Endodermal cell (in vitro differentiated cells): ENCODE data around the gene FRY. TPM values are rescaled to one million over a fixed set of nuclear protein-coding genes. Genes with fewer than 3 reads are reported as not detected.
"Not testable (repeated sequence)": the region's sequence is repeated elsewhere in the genome, so short reads cannot be mapped to it uniquely, and the experiment has no call there.

ENCODE experiments used
- DNase-seq: peaks from one replicate; pipeline ENCODE4 v3.0.0-alpha.2; 2017
- H3K27ac ChIP-seq: 2 replicates; pipeline ENCODE4 v1.5.1; 2013; ENCODE audit warnings: mild to moderate bottlenecking, low read depth, low read length, moderate library complexity
- H3K27me3 ChIP-seq: 2 replicates; pipeline ENCODE4 v1.6.1; 2013; ENCODE audit warnings: mild to moderate bottlenecking, low read length, moderate library complexity; ENCODE audit not compliant: insufficient read depth, control insufficient read depth, poor library complexity, severe bottlenecking
- H3K36me3 ChIP-seq: 2 replicates; pipeline ENCODE4 v1.7.0; 2013; ENCODE audit warnings: mild to moderate bottlenecking, low read length, moderate library complexity; ENCODE audit not compliant: control insufficient read depth, insufficient read depth
- H3K4me1 ChIP-seq: one replicate; pipeline ENCODE4 v1.7.0; 2013; ENCODE audit warnings: low read length; ENCODE audit not compliant: control insufficient read depth, insufficient read depth
- H3K4me3 ChIP-seq: 2 replicates; pipeline ENCODE4 v1.5.1; 2013; ENCODE audit warnings: mild to moderate bottlenecking, low read length, moderate library complexity
- H3K9ac ChIP-seq: 2 replicates; pipeline ENCODE4 v1.6.1; 2013; ENCODE audit warnings: mild to moderate bottlenecking, low read length, moderate library complexity; ENCODE audit not compliant: poor library complexity, severe bottlenecking; ENCODE audit errors: extremely low read depth
- H3K9me3 ChIP-seq: 2 replicates; pipeline ENCODE4 v1.6.1; 2013; ENCODE audit warnings: mild to moderate bottlenecking, low read length, moderate library complexity; ENCODE audit not compliant: control insufficient read depth
- H3K27ac Mint-ChIP-seq: 2 replicates; pipeline ENCODE4 v1.8.0; 2020; ENCODE audit warnings: mixed read lengths
- H3K27me3 Mint-ChIP-seq: 2 replicates; pipeline ENCODE4 v1.8.0; 2021; ENCODE audit warnings: mild to moderate bottlenecking, mixed read lengths; ENCODE audit not compliant: insufficient read depth
- H3K36me3 Mint-ChIP-seq: 2 replicates; pipeline ENCODE4 v1.8.0; 2020; ENCODE audit warnings: low read depth, mixed read lengths
- H3K4me1 Mint-ChIP-seq: 2 replicates; pipeline ENCODE4 v1.8.0; 2020; ENCODE audit warnings: mixed read lengths
- H3K4me3 Mint-ChIP-seq: 2 replicates; pipeline ENCODE4 v1.8.0; 2020; ENCODE audit warnings: mild to moderate bottlenecking, moderate library complexity, mixed read lengths
- H3K9me3 Mint-ChIP-seq: 2 replicates; pipeline ENCODE4 v1.8.0; 2020; ENCODE audit warnings: mild to moderate bottlenecking, mixed read lengths
- WGBS, 2 experiments: methylation state at CpG; one replicate each; pipeline versions ENCODE4 v1.1.5 to v1.1.7; 2013; ENCODE audit warnings: missing lambda C conversion rate in 2 of 2, mixed read lengths in 1 of 2; ENCODE audit not compliant: insufficient coverage in 1 of 2, insufficient read length in 1 of 2; 5-methylcytosine and 5-hydroxymethylcytosine counted together
- long read RNA-seq, 4 experiments: library from polyadenylated mRNA in 2 of 4; library from RNA in 1 of 4; library from capped mRNA in 1 of 4; stranded (forward) in 3 of 4; unstranded in 1 of 4; transcript quantifications; one replicate each; pipeline ENCODE4 v2.0.0, GENCODE V29; 2020 to 2021; ENCODE audit warnings: inconsistent platforms in 1 of 4
- polyA plus RNA-seq, 2 experiments: library from polyadenylated mRNA; stranded (reverse); fragments of 50-300 nt; gene quantifications; one replicate each; pipeline ENCODE4 v1.2.3, GENCODE V29; 2013
- total RNA-seq, 2 donors: library from RNA; stranded (reverse); fragmentation: NEBNext Ultra II Directional in 1 of 2; extraction: Animal tissue kit (Norgen Biotek cat#: 25700) in 1 of 2; gene quantifications; 2 replicates in 1 of 2; 3 replicates in 1 of 2; pipeline ENCODE4 v1.2.1, GENCODE V29; 2021
- TF ChIP-seq, protein P1 (sequence below): fragments of 200-600 bp; sonication (generic); conservative IDR thresholded peaks from 2 replicates; pipeline ENCODE4 v1.5.0; 2021; ENCODE audit warnings: antibody characterized with exemption, mild to moderate bottlenecking

FRY gene
- 10 to 100 TPM; 20.1 to 30.8 TPM for total RNA-seq
- 3.4 TPM for polyA plus RNA-seq (2013, experiment 1 of 2)
- 2.8 TPM for polyA plus RNA-seq (2013, experiment 2 of 2)
- long read RNA-seq, experiment 1, partial matches to known transcripts, result 4 of 9 reads
- long read RNA-seq, experiment 1, other reads (novel, unspliced or antisense), result 5 of 9 reads
- long read RNA-seq, experiment 2, partial matches to known transcripts, result 11 of 19 reads
- long read RNA-seq, experiment 2, other reads (novel, unspliced or antisense), result 6 of 19 reads
- long read RNA-seq, experiment 3, partial matches to known transcripts, result 9 of 15 reads
- long read RNA-seq, experiment 3, other reads (novel, unspliced or antisense), result 6 of 15 reads
- long read RNA-seq, experiment 4, partial matches to known transcripts, result 2 of 4 reads
- long read RNA-seq, experiment 4, other reads (novel, unspliced or antisense), result 2 of 4 reads

DNA sequence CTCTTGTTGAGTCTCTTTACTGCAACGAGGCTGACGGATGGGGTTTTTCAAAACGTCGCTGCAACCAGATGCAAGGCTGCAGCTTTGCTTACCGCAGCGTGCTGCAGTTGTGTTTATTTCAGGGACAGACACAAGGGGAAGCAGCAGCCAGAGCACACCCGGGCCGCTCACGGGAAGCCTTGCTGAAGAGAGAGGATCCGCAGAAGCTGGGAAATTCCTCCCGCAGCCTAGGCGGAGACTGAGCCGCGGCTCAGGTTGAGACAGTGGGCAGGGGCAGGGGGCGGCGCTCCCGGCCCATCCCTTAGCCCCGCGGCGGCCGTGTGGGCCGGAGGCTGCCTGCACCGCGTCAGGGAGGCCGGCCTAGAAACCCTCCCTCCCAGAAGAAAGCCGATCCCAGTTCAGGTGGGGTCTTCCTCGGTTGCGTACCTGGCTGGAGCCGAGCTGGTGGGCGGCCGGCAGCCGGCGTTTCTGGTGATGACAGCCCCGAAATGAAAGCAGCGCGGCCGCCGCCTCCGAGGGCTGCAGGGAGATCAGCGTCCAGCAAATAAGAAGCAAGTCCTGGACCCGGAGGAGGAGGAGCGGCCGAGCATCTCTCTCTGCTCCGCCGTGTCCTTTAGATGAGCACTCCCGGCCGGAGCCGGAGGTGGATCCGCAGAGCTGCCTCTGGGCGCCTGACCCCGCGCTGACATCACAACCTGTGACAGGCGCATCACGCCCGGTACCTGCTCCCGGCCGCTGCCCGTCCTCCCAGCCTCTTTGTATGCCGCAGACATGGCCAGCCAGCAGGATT is at the start of gene FRY:
Gene FRY, plus strand, starts transcription at position 750 of the 790 bp plus-strand sequence. Its CDS starts 22 bp downstream, at position 772.
- no peaks in the 10 kb centered on the region for H3K9me3 Mint-ChIP-seq
- H3K27ac Mint-ChIP-seq, result peak within 1 kb of the TSS; percentile 93
- peaks cover 23% of the 10 kb centered on the region for H3K4me1 Mint-ChIP-seq
- Histone ChIP-seq H3K36me3 (no peaks in the 10 kb centered on the region), H3K27ac (peak within 1 kb of the TSS; percentile 18), H3K4me3 (peak within 1 kb of the TSS; percentile 84), H3K4me1 (peaks cover 6% of the 10 kb centered on the region), H3K27me3 (peaks cover 5% of the 10 kb centered on the region), H3K9me3 (no peaks in the 10 kb centered on the region), H3K9ac (peak within 1 kb of the TSS; percentile 54)
- TF ChIP-seq, protein P1, sequence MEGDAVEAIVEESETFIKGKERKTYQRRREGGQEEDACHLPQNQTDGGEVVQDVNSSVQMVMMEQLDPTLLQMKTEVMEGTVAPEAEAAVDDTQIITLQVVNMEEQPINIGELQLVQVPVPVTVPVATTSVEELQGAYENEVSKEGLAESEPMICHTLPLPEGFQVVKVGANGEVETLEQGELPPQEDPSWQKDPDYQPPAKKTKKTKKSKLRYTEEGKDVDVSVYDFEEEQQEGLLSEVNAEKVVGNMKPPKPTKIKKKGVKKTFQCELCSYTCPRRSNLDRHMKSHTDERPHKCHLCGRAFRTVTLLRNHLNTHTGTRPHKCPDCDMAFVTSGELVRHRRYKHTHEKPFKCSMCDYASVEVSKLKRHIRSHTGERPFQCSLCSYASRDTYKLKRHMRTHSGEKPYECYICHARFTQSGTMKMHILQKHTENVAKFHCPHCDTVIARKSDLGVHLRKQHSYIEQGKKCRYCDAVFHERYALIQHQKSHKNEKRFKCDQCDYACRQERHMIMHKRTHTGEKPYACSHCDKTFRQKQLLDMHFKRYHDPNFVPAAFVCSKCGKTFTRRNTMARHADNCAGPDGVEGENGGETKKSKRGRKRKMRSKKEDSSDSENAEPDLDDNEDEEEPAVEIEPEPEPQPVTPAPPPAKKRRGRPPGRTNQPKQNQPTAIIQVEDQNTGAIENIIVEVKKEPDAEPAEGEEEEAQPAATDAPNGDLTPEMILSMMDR, result peak; percentile 42
- H3K27me3 Mint-ChIP-seq, result peaks cover 2% of the 10 kb centered on the region
- no peaks in the 10 kb centered on the region for H3K36me3 Mint-ChIP-seq
- H3K4me3 Mint-ChIP-seq, result peak within 1 kb of the TSS; percentile 72
- DNase-seq, result peak; percentile 93
- WGBS, 2 experiments, result 1% methylated on average over 18 to 59 of the region's 59 CpGs

DNA sequence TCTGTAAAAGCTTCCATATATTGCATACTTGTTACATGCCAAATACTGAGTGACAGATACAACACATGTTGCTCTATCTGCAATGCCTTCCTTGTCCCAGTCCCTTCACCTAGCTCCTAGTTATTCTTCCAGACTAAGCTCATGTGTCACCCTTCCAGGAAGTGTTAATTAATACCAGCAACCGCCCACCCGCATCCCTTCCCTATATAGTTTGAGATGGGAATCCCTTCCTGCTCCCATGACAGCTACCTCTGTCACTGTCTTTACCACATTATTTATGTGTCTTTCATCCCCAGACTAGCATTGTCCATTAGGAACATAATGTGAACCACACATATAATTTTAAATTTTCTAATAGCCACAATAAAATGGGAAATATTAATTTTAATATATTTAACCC is 49.5 kb upstream of the FRY start:
- H3K4me3 ChIP-seq, result no peak overlapping the region
- Mint-ChIP-seq H3K27me3 (no peaks in the 10 kb centered on the region), H3K4me1 (peaks cover 22% of the 10 kb centered on the region), H3K9me3 (peaks cover 22% of the 10 kb centered on the region), H3K4me3 (no peak overlapping the region), H3K36me3 (peaks cover 14% of the 10 kb centered on the region), H3K27ac (no peak overlapping the region)
- 97 to 100% methylated on average over 2 of the region's 2 CpGs for WGBS, 2 experiments
- no peak overlapping the region for H3K27ac ChIP-seq
- peaks cover 6% of the 10 kb centered on the region for H3K9me3 ChIP-seq
- no peaks in the 10 kb centered on the region for H3K36me3 ChIP-seq
- peaks cover 2% of the 10 kb centered on the region for H3K4me1 ChIP-seq
- TF ChIP-seq, protein P1, result no peak
- no peak for DNase-seq
- no peak overlapping the region for H3K9ac ChIP-seq
- no peaks in the 10 kb centered on the region for H3K27me3 ChIP-seq

DNA sequence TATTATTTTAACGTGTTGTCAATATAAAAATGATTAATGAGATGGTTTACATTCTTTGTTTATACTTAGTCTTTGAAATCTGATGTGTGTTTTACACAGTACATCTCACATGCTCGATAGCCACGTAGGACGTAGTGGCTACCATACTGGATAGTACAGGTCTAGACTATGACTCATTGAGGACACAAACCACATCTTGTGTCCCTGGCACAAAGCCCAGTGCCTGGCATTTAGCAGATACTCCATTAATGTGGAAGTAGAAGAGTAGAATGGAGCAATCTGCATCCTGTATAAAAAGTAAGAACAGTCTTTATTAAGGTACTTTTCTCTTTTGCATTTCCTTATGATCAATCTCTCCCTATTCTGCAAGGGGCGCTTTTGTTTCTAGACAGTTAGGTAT is 49.0 kb upstream of the FRY start:
- Histone ChIP-seq H3K4me3 (no peak overlapping the region), H3K36me3 (no peaks in the 10 kb centered on the region), H3K4me1 (peaks cover 2% of the 10 kb centered on the region), H3K27ac (no peak overlapping the region), H3K27me3 (no peaks in the 10 kb centered on the region), H3K9me3 (peaks cover 6% of the 10 kb centered on the region), H3K9ac (no peak overlapping the region)
- 95 to 97% methylated on average over 4 to 5 of the region's 5 CpGs for WGBS, 2 experiments
- no peak for DNase-seq
- no peak overlapping the region for H3K4me3 Mint-ChIP-seq
- peaks cover 14% of the 10 kb centered on the region for H3K36me3 Mint-ChIP-seq
- H3K27ac Mint-ChIP-seq, result no peak overlapping the region
- H3K9me3 Mint-ChIP-seq, result peaks cover 22% of the 10 kb centered on the region
- H3K4me1 Mint-ChIP-seq, result peaks cover 26% of the 10 kb centered on the region
- TF ChIP-seq, protein P1, result no peak
- H3K27me3 Mint-ChIP-seq, result no peaks in the 10 kb centered on the region

DNA sequence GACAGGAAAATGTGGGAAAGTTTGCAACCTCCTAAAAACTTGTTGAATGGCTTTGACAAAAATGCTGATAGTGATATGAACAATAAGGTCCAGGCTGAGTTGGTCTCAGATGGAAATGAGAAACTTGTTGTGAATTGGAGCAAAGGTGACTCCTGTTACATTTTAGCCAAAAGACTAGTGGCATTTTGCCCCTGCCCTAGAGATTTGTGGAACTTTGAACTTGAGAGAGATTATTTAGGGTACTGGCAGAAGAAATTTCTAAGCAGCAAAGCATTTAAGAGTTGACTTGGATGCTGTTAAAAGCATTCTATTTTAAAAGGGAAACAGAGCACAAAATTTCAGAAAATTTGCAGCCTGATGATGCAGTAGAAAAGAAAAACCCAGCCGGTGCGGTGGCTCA is 47.9 kb upstream of the FRY start:
- H3K4me1 Mint-ChIP-seq, result peaks cover 24% of the 10 kb centered on the region
- peaks cover 14% of the 10 kb centered on the region for H3K36me3 Mint-ChIP-seq
- H3K4me3 Mint-ChIP-seq, DNase-seq, H3K27me3 Mint-ChIP-seq, H3K27me3 ChIP-seq, H3K4me1 ChIP-seq, H3K9ac ChIP-seq, H3K9me3 ChIP-seq, H3K4me3 ChIP-seq, H3K27ac Mint-ChIP-seq, H3K36me3 ChIP-seq, H3K27ac ChIP-seq: not testable (repeated sequence)
- H3K9me3 Mint-ChIP-seq, result peaks cover 22% of the 10 kb centered on the region
- 93 to 100% methylated on average over 2 of the region's 2 CpGs for WGBS, 2 experiments

DNA sequence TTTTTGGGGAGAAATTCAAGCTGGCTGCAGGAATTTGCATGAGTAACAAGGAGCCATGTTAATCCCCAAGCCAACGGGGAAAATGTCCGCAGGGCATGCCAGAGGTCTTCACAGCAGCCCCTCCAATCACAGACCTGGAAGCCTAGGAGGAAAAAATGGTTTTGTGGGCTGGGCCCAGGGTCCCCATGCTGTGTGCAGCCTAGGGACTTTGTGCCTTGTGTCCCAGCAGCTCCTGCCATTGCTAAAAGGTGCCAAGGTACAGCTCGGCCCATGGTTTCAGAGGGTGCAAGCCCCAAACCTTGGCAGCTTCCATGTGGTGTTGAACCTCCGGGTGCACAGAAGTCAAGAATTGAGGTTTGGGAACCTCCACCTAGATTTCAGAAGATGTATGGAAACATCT is 47.2 kb upstream of the FRY start:
- H3K27ac Mint-ChIP-seq, H3K4me3 Mint-ChIP-seq, H3K27ac ChIP-seq, H3K36me3 ChIP-seq, H3K4me3 ChIP-seq, H3K9ac ChIP-seq, H3K4me1 ChIP-seq, DNase-seq, H3K27me3 ChIP-seq, H3K9me3 ChIP-seq, H3K27me3 Mint-ChIP-seq: not testable (repeated sequence)
- Mint-ChIP-seq H3K9me3 (peaks cover 27% of the 10 kb centered on the region), H3K36me3 (peaks cover 14% of the 10 kb centered on the region), H3K4me1 (peaks cover 24% of the 10 kb centered on the region)
- WGBS, 2 experiments, result 92 to 97% methylated on average over 3 to 4 of the region's 4 CpGs
